ENCODE data around the gene ABHD17A.

The ABHD17A gene
- long read RNA-seq, donor 1, full-length matches to known transcripts: 61 of 76 reads
- long read RNA-seq, donor 1, partial matches to known transcripts: 15 of 76 reads
- long read RNA-seq, donor 1, other reads (novel, unspliced or antisense): 0 of 76 reads
- long read RNA-seq, donor 2, transcript ABHD17A-202 (5 exons, 1,757 nt): major isoform, 36 of 43 reads
- long read RNA-seq, donor 2, partial matches to known transcripts: 7 of 43 reads
- long read RNA-seq, donor 2, other reads (novel, unspliced or antisense): 0 of 43 reads
- long read RNA-seq, donor 3, transcript ABHD17A-202 (5 exons, 1,757 nt): major isoform, 19 of 25 reads
- long read RNA-seq, donor 3, partial matches to known transcripts: 6 of 25 reads
- long read RNA-seq, donor 3, other reads (novel, unspliced or antisense): 0 of 25 reads
- long read RNA-seq, donor 4, transcript ABHD17A-202 (5 exons, 1,757 nt): major isoform, 31 of 47 reads
- long read RNA-seq, donor 4, partial matches to known transcripts: 15 of 47 reads
- long read RNA-seq, donor 4, other reads (novel, unspliced or antisense): 0 of 47 reads
- long read RNA-seq, donor 5, full-length matches to known transcripts: 44 of 50 reads
- long read RNA-seq, donor 5, partial matches to known transcripts: 6 of 50 reads
- long read RNA-seq, donor 5, other reads (novel, unspliced or antisense): 0 of 50 reads
- long read RNA-seq, donor 6, transcript ABHD17A-202 (5 exons, 1,757 nt): major isoform, 39 of 65 reads
- long read RNA-seq, donor 6, partial matches to known transcripts: 21 of 65 reads
- long read RNA-seq, donor 6, other reads (novel, unspliced or antisense): 5 of 65 reads
- long read RNA-seq, donor 7: 0 reads
- long read RNA-seq, donor 8, transcript ABHD17A-202 (5 exons, 1,757 nt): major isoform, 29 of 35 reads
- long read RNA-seq, donor 8, partial matches to known transcripts: 6 of 35 reads
- long read RNA-seq, donor 8, other reads (novel, unspliced or antisense): 0 of 35 reads

DNA sequence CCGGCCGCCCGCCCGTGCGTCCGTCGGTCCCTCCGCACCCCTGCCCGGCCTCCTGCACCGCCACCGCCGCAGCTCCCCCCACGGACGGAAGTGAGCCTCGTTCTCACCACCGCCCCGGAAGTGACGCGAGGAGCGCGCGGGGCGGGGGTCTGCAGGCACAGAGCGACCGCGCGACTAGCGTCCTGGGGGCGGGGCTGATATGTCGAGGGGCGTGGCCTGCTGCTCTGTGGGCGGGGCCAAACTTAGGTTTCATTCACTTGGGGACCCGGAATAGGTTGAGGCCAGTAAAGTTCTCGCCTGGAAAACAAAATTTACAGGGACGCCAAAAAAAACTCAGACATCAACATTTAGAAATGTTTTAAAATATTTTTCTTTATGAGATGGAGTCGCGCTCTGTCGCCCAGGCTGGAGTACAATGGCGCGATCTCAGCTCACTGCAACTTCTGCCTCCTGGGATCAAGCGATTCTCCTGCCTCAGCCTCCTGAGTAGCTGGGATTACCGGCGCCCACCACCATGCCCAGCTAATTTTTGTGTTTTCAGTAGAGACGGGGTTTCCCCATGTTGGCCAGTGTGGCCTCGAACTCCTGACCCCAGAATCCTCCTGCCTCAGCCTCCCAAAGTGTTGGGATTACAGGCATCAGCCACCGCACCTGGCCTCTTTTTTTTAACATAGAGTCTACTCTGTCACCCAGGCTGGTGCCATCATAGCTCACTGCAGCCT lies at the start of gene ABHD17A:
Gene ABHD17A, minus strand, starts transcription at position 99 of the 722 bp plus-strand sequence. CDS start 3,930 bp downstream, outside the sequence.
- DNase-seq: peak; percentile 81

DNA sequence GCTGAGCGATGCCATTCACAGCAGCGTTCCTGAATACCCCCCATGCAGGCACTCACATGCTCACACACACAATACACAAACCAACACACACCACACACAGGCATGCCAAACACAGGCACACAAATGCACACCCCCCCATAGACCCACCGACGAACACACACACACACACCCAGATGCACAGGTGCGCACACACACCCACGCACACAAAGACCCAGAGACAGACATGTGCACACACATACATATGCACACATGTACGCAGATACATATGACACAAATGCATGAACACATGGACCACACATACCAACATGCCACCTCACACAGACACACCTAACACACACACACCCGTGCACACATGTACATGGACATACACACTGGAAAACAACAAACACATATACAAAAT lies 48.6 kb upstream of the ABHD17A start:
- DNase-seq: no peak

DNA sequence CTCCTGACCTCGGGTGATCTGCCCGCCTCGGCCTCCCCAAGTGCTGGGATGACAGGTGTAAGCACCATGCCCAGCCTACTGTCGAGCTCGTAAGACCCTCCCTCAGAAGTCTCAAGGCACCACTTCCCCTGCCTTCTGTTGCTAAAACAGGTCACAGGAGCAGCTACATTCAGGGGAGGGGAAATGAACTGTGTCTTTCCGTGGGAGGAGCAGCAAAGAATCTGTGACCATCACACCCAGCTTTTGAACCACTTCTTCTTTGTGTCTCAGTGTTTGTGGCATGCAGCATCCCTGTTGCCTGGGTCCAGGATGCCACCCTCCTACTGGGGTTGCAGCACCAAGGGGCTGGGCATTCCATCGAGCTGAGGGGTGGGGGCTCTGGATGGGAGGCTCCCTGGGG lies 47.9 kb upstream of the ABHD17A start:
- DNase-seq: no peak

DNA sequence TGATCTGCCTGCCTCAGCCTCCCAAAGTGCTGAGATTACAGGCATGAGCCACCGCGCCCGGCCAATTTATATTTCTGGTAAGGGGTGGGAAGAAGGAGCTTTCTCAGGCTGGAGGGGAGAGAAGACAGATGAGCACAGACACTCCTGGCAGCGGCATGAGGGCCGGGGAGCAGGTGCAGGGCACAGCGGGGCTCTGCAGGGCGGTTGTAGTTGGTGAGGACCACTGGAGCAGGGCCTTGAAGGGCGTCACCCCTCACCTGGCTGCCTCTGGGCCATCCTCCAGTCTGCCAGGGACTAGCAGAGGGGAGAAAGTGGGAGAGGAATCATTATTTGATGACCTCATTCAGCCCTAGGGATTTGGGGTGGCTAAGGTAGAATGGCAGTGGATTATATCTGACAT lies 47.1 kb upstream of the ABHD17A start:
- DNase-seq: no peak

DNA sequence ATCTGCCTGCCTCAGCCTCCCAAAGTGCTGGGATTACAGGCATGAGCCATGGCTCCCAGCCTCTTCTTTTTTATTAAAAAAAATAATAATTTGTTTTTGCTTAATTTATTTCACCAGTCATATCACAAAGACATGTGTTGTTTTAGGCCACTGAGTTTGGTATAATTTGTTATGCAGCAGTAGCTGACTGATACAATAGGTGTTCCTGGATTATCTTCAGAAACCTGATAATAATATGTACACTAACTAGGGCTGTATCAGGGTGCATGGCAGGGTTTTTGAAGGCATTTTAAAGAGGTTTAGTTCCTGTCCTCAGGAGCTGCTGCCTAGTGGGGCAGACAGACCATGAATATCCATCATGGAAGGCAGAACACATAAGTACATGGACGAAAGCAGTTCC lies 46.1 kb upstream of the ABHD17A start:
- no peak for DNase-seq

DNA sequence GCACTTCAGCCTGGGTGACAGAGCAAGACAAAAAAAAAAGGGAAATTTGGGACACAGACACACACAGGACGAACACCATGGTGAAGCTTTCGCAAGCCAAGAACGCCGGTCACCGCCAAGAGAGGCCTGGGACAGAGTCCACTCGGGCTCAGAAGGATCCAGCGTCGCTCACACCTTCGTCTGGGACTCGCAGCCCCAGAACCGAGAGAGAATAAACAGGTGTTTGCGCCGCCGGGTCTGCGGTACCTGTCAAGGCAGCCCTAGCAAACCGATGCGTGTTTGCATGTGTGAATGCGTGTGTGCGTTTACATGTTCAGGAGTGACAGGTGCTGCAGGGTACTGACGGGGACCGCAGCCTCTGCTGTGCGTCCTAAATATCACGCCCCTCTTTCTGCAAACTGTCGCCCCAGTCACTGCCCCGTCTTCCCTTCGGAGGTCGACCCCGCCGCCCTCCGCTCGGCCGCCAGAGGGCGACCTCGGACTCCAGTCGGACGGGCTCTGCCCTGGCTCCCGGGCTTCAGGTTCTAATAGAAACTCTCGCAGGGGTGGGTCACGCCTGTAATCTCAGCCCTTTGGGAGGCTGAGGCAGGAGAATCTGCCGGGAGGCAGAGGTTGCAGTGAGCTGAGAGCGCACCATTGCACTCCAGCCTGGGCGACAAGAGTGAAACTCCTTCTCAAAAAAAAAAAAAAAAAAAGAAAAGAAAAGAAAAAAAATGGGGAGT lies 43.9 kb upstream of the ABHD17A start:
- peak; percentile 76 for DNase-seq

DNA sequence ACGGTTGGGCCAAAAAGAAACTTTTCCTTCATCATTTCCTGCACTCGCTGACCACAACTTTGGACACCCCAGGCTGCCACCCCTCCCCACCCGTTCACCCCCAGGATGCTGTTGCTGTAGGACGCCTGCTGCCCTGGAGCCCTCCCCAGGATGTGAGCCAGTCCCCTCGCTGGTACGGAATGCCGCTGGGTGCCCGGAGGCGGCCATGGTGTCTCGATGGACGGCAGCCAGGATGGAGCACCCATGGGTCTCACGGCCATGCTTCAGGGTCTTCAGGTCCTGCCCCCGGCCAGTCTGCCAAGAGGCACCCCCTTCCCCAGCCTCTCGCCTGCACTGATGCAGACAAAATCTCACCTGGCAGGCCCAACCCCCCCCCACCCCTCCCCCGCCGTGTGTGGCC lies 40.2 kb upstream of the ABHD17A start:
- DNase-seq: no peak

DNA sequence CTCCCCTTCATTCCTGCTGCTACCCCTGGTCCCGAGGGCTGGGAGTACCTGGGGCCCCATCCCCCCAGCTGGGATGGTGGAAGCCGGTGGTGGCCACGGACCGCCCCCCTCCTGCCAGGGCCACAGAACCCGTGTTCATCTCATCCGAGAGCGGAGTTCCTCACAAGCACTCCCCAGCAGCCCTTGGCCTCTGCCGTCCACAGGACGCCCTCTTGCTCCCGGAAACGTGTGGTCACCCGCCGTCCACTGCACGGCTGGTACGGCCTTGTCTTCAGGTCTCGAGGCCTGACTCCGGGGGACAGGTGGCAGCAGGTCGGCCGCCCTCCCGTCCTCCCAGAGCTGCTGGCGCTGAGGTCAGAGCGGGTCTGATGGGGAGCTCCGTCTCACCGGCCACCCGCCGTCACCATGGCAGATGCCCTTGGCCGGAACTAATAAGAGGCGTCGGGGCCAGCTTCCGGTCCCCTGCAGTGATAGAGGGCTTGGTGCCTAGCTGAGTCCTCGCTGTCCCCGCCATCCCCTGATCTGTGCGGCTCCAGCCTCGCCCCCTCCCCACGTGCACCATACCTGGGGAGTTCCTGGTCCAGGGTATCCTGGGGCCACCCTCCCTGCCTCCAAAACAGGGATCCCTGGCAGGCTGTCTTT lies 39.1 kb upstream of the ABHD17A start:
- no peak for DNase-seq

DNA sequence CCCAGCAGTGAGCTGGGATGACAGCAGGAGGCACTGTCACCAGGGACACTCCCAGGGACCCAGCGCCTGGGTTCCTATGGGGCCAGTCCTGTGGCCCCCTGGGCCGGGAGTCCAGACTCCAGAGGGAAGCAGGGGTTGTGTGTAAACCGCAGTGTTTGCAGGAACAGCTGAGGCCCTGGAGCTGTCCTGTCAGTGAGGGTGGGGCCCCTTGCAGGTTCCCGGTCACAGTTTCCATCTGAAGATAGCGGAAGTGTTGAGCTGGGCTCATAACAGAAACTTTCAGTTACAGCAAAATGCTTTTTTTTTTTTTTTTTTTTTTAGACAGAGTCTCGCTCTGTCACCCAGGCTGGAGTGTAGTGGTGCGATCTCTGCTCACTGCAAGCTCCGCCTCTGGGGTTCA lies 38.0 kb upstream of the ABHD17A start:
- DNase-seq: no peak

DNA sequence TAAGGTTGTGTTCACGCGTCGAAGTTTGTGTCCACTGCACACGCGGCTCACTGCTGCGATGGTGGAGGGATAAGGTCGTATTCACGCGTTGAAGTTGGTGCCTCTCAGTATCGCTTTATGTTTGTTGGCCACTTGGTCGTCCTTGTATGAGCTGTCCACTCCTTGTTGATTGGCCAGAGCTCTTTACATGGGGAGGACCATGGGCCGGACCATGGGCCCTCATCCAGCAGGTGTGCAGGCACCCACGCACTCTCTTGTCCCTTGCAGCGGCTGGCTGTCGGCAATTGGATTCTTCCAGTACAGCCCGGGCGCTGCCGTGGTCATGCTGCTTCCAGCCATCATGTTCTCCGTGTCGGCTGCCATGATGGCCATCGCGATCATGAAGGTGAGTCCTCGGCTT lies 37.5 kb upstream of the ABHD17A start:
- DNase-seq: no peak

DNA sequence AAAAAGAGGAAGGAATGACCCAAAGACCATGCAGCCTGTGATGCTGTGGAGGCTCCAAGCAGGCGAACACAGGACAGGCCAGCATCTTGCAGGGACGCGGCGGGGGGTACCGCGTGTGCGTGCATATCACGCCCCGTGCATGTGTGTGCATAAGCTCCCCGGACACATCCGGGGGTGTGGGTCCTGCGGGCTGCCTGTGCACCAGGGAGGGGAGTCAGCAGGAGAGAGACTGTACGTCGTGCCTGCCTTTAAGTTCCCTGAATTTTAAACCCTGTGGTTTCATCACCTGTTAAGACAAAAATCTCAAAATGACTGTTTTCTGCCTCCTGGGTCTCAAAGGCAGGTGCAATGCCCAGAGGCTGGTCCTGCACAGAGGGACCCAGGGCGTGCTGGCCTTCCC lies 36.5 kb upstream of the ABHD17A start:
- DNase-seq: no peak

DNA sequence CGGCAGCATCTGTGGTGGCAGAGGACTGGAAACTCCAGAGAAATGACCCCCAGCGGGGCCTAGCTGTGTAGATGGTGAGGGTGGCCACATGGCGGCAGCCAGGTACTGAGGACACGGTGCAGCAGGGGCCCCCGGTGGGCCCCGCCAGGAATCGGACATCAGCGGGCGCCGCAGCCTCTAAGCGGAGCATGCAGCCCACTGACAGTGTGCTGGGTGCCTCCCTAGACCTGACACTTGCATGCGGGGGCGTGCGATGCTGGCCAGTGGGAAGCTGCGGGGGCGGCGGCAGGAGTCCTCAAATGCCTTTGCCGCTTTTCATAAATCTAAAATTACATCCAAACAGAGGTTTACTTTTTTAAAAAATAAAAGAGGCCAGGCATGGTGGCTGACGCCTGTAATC lies 36.0 kb upstream of the ABHD17A start:
- DNase-seq: no peak

DNA sequence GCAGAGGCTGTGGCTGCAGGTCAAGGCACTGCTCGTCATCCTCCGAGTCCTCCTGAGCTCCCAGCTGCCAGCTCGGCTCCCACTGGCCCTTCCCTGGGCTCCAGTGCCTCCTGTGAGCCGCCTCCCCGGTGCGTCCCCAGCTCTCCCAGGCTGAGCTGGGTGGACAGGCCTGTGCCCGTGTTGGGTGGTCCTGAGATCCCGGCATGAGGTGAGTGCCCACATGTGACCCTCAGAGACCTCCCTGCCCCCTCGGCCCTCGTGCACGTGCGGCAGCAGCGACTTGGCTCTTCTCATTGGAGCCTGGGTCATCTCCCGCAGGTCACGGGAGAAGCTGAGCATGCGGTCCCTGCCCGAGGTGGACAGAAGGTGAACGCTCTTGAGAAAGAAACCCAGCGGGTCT lies 35.3 kb upstream of the ABHD17A start:
- DNase-seq: no peak

DNA sequence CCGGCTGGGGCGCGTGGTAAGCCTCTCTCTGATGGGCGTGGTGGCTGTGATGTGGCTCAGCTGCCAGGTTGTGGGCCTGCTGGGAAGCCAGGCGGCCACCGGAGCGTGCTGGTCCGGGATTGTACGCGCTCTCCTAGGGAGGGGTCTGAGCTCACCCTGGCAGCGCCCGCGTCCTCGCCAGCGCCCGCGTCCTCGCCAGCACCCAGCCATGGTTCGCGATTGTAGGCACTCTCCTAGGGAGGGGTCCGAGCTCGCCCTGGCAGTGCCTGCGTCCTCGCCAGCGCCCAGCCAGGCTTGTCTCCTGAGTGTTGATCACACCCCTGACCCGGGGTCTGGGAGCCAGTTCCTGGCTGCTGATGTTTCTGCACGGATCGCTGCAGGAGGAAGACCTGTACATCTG lies 33.7 kb upstream of the ABHD17A start:
- no peak for DNase-seq

DNA sequence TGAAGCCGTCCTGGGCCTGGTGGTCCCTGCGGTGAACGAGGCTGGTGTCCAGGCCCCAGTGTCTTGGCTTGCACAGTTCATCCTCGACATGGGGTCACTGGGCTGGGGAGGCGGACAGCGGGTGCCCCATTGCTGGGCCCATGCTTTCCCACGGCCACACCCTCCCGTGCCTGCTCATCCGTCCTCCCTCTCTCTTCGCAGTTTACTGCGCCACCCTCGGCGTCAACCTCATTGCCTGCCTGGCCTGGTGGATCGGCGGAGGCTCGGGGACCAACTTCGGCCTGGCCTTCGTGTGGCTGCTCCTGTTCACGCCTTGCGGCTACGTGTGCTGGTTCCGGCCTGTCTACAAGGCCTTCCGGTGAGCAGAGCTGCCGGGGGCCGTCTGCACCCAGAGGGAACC lies 32.6 kb upstream of the ABHD17A start:
- DNase-seq: no peak

DNA sequence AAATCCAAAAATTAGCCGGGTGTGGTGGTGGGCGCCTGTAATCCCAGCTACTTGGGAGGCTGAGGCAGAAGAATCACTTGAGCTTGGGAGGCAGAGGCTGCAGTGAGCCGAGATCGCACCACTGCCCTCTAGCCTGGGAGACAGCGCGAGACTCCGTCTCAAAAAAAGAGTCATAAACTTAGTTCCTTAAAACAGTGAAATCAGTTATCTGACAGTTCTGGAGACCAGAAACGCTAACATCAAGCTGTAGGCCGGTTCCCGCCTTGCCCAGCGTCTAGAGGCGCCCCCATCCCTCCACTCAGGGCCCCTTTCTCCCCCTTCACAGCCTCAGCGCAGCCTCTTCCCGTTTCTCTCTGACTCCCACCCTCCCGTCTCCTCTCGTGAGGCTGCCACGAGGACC lies 31.9 kb upstream of the ABHD17A start:
- no peak for DNase-seq

DNA sequence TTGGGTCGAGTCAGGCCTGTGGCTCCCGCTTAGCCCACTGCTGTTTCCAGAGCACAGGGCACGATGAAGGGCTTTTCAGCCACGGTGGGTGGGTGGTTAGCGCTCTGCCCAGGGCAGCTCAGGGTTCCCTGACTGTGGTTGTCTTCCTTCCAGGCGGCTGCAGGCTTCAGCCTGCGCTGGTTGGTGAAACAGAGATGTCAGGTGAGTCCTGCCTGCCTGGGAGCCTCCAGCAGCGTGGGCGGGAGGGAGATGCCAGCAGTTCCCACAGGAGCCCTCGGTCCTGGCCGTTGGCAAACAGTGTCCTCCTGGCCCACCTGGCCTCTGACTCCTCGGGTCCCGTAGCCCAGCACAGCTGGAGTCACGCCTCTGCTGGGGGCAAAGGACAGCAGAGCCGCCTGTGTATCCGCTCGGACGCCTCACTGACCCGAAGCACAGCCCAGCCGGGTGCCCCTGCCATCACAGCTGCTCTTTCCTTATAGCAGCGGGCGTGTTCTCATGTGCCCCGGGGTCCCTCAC lies 29.6 kb upstream of the ABHD17A start:
- no peak for DNase-seq

DNA sequence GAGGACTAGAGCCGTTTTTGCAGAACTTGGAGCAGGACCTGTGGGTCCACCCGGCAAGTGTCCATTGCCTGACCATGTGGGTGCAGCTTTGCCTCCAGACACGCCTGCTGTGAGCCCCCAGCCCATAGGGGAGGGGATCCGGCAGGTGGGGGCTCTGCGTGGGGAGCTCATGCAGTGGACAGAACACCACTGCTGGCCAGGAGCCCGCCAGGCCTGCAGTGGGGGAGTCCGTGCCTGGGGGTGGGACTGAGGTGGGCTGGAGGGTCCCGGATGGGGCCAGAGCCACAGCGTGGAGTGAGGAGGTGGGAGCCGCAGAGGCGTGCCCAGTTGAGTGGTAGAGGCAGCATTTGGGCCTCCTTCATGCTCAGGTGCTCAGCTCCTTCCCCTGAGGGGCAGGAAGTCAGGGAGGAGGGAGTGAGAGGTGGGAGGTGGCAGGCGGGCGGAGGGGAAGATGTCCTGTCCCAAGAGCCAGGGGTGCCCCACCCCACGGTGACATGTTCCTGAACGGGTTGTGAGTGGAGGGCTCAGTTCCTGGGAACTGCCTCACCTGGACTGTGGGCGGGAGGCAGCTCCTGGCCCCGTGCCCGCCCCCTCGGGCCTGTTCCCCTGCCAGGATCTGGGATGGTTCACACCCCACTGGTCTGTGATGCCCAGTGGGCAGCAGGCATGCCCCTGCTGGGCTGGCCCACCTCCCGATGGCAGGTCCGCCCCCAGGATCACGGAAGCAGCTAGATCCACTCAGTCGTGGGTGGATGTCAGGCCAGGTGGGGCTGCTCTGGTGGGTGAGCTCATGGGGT lies 28.7 kb upstream of the ABHD17A start:
- no peak for DNase-seq

DNA sequence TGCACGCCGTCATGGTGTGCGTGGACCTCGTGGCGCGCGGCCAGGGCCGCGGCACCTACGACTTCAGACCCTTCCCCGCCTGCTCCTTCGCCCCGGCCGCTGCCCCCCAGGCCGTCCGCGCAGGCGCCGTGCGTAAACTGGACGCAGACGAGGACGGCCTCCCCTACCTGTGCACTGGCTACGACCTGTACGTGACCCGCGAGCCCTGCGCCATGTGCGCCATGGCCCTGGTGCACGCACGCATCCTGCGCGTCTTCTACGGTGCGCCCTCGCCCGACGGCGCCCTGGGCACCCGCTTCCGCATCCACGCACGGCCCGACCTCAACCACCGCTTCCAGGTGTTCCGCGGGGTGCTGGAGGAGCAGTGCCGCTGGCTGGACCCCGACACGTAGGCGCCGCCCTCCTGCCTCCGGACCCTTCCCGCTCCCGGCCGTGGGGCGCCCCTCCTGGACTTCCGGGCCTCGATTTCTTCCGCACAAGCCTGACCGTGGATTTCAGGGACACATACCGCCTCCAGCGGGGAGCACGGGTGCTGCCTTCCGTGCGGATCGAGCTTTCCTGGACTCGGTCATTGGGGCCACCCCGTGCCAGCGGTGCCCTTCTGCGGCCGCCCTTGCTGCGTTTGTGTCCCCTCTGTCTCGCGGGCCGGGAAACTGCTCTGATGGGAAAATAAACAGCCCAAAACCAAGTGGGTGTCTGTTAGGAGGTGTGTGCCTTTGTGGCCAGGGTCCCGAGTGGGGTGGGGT lies 27.6 kb upstream of the ABHD17A start:
- no peak for DNase-seq

DNA sequence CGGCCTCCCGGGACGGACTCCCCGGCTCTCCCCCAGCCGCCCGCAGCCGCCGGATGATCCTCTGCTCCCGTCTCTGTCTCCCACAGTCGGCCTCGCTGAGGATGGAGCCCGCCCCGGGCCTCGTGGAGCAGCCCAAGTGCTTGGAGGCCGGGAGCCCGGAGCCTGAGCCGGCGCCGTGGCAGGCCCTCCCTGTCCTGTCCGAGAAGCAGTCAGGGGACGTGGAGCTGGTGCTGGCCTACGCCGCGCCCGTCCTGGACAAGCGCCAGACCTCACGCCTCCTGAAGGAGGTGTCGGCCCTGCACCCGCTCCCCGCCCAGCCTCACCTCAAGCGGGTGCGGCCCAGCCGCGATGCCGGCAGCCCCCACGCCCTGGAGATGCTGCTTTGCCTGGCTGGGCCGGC lies 26.7 kb upstream of the ABHD17A start:
- no peak for DNase-seq

All from right kidney (tissue), 9 donors.